K562 (cell line): ENCODE measurements around the gene CCDC116. TPM values are rescaled to one million over a fixed set of nuclear protein-coding genes. Genes with fewer than 3 reads are reported as not detected.

ENCODE experiments used
- DEAF1 ChIP-seq: fragments of 450-650 bp; formaldehyde crosslinking; IDR thresholded peaks from 2 replicates; pipeline ENCODE4 v1.4.0; 2020; ENCODE audit warnings: mild to moderate bottlenecking, moderate library complexity
- EWSR1 ChIP-seq: fragments of 450-650 bp; IDR thresholded peaks from 2 replicates; pipeline ENCODE4 v1.6.1; 2018; ENCODE audit warnings: borderline replicate concordance, mild to moderate bottlenecking, low read depth, moderate library complexity; ENCODE audit not compliant: partially characterized antibody
- ID3 ChIP-seq, 2 experiments: fragments of 250-450 bp in 1 of 2; fragments of 450-650 bp in 1 of 2; sonication (Bioruptor Pico) in 1 of 2; IDR thresholded peaks; 2 replicates each; pipeline versions ENCODE4 v1.6.1 to v1.8.0; 2016 to 2021; ENCODE audit warnings: mild to moderate bottlenecking in 2 of 2, moderate library complexity in 2 of 2, missing compliant biosample characterization in 1 of 2, missing genetic modification characterization in 1 of 2
- KHSRP ChIP-seq: fragments of 450-650 bp; IDR thresholded peaks from 2 replicates; pipeline ENCODE4 v1.6.1; 2017
- KLF1 ChIP-seq: fragments of 450-650 bp; IDR thresholded peaks from 2 replicates; pipeline ENCODE4 v1.6.1; 2016; ENCODE audit warnings: missing genetic modification characterization, missing compliant biosample characterization
- LEF1 ChIP-seq: fragments of 450-650 bp; IDR thresholded peaks from 2 replicates; pipeline ENCODE4 v1.6.1; 2016; ENCODE audit warnings: mild to moderate bottlenecking
- MECOM ChIP-seq: fragments of 250-450 bp; sonication (Bioruptor Pico); IDR thresholded peaks from 2 replicates; pipeline ENCODE4 v1.8.0; 2022; ENCODE audit warnings: inconsistent platforms
- NCOA4 ChIP-seq: fragments of 450-650 bp; IDR thresholded peaks from 2 replicates; pipeline ENCODE4 v1.6.1; 2018; ENCODE audit warnings: mild to moderate bottlenecking; ENCODE audit not compliant: partially characterized antibody
- NFRKB ChIP-seq: fragments of 450-650 bp; IDR thresholded peaks from 2 replicates; pipeline ENCODE4 v1.6.1; 2016; ENCODE audit warnings: low read depth
- NUFIP1 ChIP-seq: fragments of 450-650 bp; IDR thresholded peaks from 2 replicates; pipeline ENCODE4 v1.6.1; 2018; ENCODE audit not compliant: partially characterized antibody
- PHB ChIP-seq: fragments of 250-450 bp; sonication (Bioruptor Pico); IDR thresholded peaks from 2 replicates; pipeline ENCODE4 v1.5.0; 2021
- PHB2 ChIP-seq: fragments of 450-650 bp; IDR thresholded peaks from 2 replicates; pipeline ENCODE4 v1.6.1; 2017; ENCODE audit warnings: low read depth
- PHF8 ChIP-seq: fragments of 200-600 bp; sonication (generic); IDR thresholded peaks from 2 replicates; pipeline ENCODE4 v1.6.1; 2012; ENCODE audit warnings: mixed run types, mild to moderate bottlenecking, inconsistent platforms, low read length, moderate library complexity, borderline replicate concordance
- RAD21 ChIP-seq, 2 experiments: fragments of 250-450 bp in 1 of 2; fragments of 450-650 bp in 1 of 2; sonication (Bioruptor Pico) in 1 of 2; formaldehyde crosslinking in 1 of 2; IDR thresholded peaks in 1 of 2; conservative IDR thresholded peaks in 1 of 2; 2 replicates each; pipeline versions ENCODE4 v1.4.0 to v1.8.0; 2020 to 2022; ENCODE audit warnings: mild to moderate bottlenecking in 2 of 2, moderate library complexity in 1 of 2
- SMAD3 ChIP-seq: fragments of 450-650 bp; formaldehyde crosslinking; conservative IDR thresholded peaks from 2 replicates; pipeline ENCODE4 v1.4.0; 2020; ENCODE audit warnings: mild to moderate bottlenecking
- TSHZ1 ChIP-seq: fragments of 250-450 bp; sonication (Bioruptor Pico); IDR thresholded peaks from 2 replicates; pipeline ENCODE4 v1.4.0; 2020; ENCODE audit warnings: mild to moderate bottlenecking, moderate library complexity
- ZBTB1 ChIP-seq: sonication (generic); formaldehyde crosslinking; IDR thresholded peaks from 2 replicates; pipeline ENCODE4 v1.8.1; 2023; ENCODE audit warnings: missing genetic modification reagents, low read depth, mild to moderate bottlenecking, borderline replicate concordance
- ZNF239 ChIP-seq: fragments of 250-450 bp; sonication (Bioruptor Pico); IDR thresholded peaks from 2 replicates; pipeline ENCODE4 v1.4.0; 2020; ENCODE audit warnings: mild to moderate bottlenecking
- ZNF274 ChIP-seq: IDR thresholded peaks from 2 replicates; pipeline ENCODE4 v1.6.1; 2011; ENCODE audit warnings: low read depth, mild to moderate bottlenecking, low read length, moderate library complexity, borderline replicate concordance
- polyA plus RNA-seq, 8 experiments: library from polyadenylated mRNA; depleted of rRNA in 4 of 8; stranded (reverse) in 5 of 8; unstranded in 3 of 8; fragments of >200 nt; fragmentation: Nextera tagmentation in 2 of 8; fragmentation: Illumina TruSeq in 1 of 8; extraction: Ambion mirVana in 2 of 8; extraction: Trizol in 1 of 8; gene quantifications; 2 replicates each; pipeline versions ENCODE4 v1.2.1 to v1.2.3, GENCODE V29; 2011 to 2014; ENCODE audit warnings: inconsistent platforms in 1 of 8, missing spikeins in 1 of 8
- total RNA-seq, 7 experiments: library from RNA; depleted of rRNA in 6 of 7; stranded (reverse); fragments of >200 nt in 6 of 7; fragmentation: Illumina TruSeq in 2 of 7; extraction: Trizol in 2 of 7; gene quantifications; 2 replicates each; pipeline versions ENCODE4 v1.2.1 to v1.2.3, GENCODE V29; 2011 to 2021; ENCODE audit warnings: low replicate concordance in 1 of 7
- TF ChIP-seq, protein P1 (sequence below), 2 experiments: IDR thresholded peaks; 2 replicates each; pipeline ENCODE4 v1.6.1; 2012; ENCODE audit warnings: improper control_type of control experiment in 2 of 2, low read depth in 2 of 2, low read length in 2 of 2, borderline replicate concordance in 1 of 2

CCDC116 gene
- total and polyA plus RNA-seq, 9 of the 15 experiments (the other 6 are each of a cell fraction or from before 2014, with no cell fraction given): 1.6 to 11.3 (median 4.7) TPM

- TF ChIP-seq TSHZ1: no peak
- no peak for TF ChIP-seq KLF1
- TF ChIP-seq EWSR1: no peak
- no peak; the same call in 1 of the 2 replicates for TF ChIP-seq PHB (CRISPR knock-in tag)
- no peak for TF ChIP-seq DEAF1 (CRISPR knock-in tag)
- TF ChIP-seq LEF1: no peak
- TF ChIP-seq MECOM: no peak
- TF ChIP-seq KHSRP: no peak
- no peak for TF ChIP-seq NCOA4
- no peak for TF ChIP-seq PHF8
- TF ChIP-seq PHB2: no peak
- TF ChIP-seq, protein P1, sequence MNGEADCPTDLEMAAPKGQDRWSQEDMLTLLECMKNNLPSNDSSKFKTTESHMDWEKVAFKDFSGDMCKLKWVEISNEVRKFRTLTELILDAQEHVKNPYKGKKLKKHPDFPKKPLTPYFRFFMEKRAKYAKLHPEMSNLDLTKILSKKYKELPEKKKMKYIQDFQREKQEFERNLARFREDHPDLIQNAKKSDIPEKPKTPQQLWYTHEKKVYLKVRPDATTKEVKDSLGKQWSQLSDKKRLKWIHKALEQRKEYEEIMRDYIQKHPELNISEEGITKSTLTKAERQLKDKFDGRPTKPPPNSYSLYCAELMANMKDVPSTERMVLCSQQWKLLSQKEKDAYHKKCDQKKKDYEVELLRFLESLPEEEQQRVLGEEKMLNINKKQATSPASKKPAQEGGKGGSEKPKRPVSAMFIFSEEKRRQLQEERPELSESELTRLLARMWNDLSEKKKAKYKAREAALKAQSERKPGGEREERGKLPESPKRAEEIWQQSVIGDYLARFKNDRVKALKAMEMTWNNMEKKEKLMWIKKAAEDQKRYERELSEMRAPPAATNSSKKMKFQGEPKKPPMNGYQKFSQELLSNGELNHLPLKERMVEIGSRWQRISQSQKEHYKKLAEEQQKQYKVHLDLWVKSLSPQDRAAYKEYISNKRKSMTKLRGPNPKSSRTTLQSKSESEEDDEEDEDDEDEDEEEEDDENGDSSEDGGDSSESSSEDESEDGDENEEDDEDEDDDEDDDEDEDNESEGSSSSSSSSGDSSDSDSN (IDR thresholded peaks at IDR 0.05; ENCODE audit: borderline replicate concordance in 1 of 2, low read depth in 2 of 2, low read length in 2 of 2): peak; percentile 41 to 61; a peak in 1 of 4 replicates
- TF ChIP-seq ZBTB1 (CRISPR knock-in tag): no peak
- TF ChIP-seq SMAD3 (CRISPR knock-in tag): no peak
- no peak for TF ChIP-seq RAD21 (CRISPR knock-in tag; conservative IDR thresholded peaks at IDR 0.05 in 1 of 2, IDR thresholded peaks at IDR 0.05 in 1 of 2)
- TF ChIP-seq ZNF274: no peak
- TF ChIP-seq NFRKB: no peak
- TF ChIP-seq ID3 (CRISPR knock-in tag; IDR thresholded peaks at IDR 0.05): no peak
- no peak for TF ChIP-seq ID3 (tag; IDR thresholded peaks at IDR 0.05)
- no peak for TF ChIP-seq ZNF239 (CRISPR knock-in tag)
- no peak for TF ChIP-seq NUFIP1
Measured at GRCh38 chr22:21599053-21599893, 33.3 kb upstream of the CCDC116 start (continued).
